Loucy (cell line): ENCODE measurements around the gene LRCH1.

Source experiments
- H2AFZ ChIP-seq: fragments of 200-600 bp; sonication (generic); 2 replicates; pipeline ENCODE4 v1.6.0; 2016; ENCODE audit warnings: antibody characterized with exemption, mild to moderate bottlenecking, low read length, moderate library complexity
- H3F3A ChIP-seq: fragments of 200-600 bp; 2 replicates; pipeline ENCODE4 v1.6.0; 2016; ENCODE audit warnings: antibody characterized with exemption, low read depth, mild to moderate bottlenecking
- H3K27me3 ChIP-seq: fragments of 200-600 bp; sonication (generic); 2 replicates; pipeline ENCODE4 v1.6.1; 2014; ENCODE audit warnings: low read length, mild to moderate bottlenecking; ENCODE audit not compliant: insufficient read depth, poor library complexity, severe bottlenecking
- H3K36me3 ChIP-seq: fragments of 200-600 bp; sonication (generic); 2 replicates; pipeline ENCODE4 v1.6.1; 2016; ENCODE audit warnings: low read length; ENCODE audit not compliant: insufficient read depth
- H3K4me1 ChIP-seq: fragments of 200-600 bp; sonication (generic); 2 replicates; pipeline ENCODE4 v1.5.1; 2014; ENCODE audit warnings: low read length, mild to moderate bottlenecking; ENCODE audit not compliant: insufficient read depth, poor library complexity, severe bottlenecking
- H3K4me2 ChIP-seq: fragments of 200-600 bp; sonication (generic); 2 replicates; pipeline ENCODE4 v1.6.0; 2014; ENCODE audit warnings: antibody characterized with exemption, low read length, low read depth, mild to moderate bottlenecking; ENCODE audit not compliant: poor library complexity, severe bottlenecking
- H3K4me3 ChIP-seq: fragments of 200-600 bp; sonication (generic); 2 replicates; pipeline ENCODE4 v1.5.1; 2014; ENCODE audit warnings: low read length, mild to moderate bottlenecking, mixed read lengths; ENCODE audit not compliant: poor library complexity, severe bottlenecking
- H3K79me2 ChIP-seq: fragments of 200-600 bp; sonication (generic); 2 replicates; pipeline ENCODE4 v1.6.1; 2014; ENCODE audit warnings: low read length; ENCODE audit not compliant: insufficient read depth
- H3K9ac ChIP-seq: fragments of 200-600 bp; sonication (generic); 2 replicates; pipeline ENCODE4 v1.6.0; 2014; ENCODE audit warnings: mild to moderate bottlenecking, low read depth, low read length, moderate library complexity; ENCODE audit not compliant: poor library complexity, severe bottlenecking
- H3K9me2 ChIP-seq: fragments of 200-600 bp; sonication (generic); replicated peaks from 2 replicates; pipeline ENCODE4 v1.6.1; 2016; ENCODE audit warnings: low read depth, low read length, mixed read lengths
- H3K9me3 ChIP-seq: fragments of 200-600 bp; sonication (generic); 2 replicates; pipeline ENCODE4 v1.6.1; 2014; ENCODE audit warnings: mild to moderate bottlenecking, antibody characterized with exemption, low read length, low read depth; ENCODE audit not compliant: insufficient read depth
- H4K20me1 ChIP-seq: fragments of 200-600 bp; sonication (generic); 2 replicates; pipeline ENCODE4 v1.6.0; 2014; ENCODE audit warnings: antibody characterized with exemption, low read length, mild to moderate bottlenecking; ENCODE audit not compliant: insufficient read depth, poor library complexity, severe bottlenecking
- CTCF ChIP-seq: fragments of 200-600 bp; sonication (generic); conservative IDR thresholded peaks from 2 replicates; pipeline ENCODE4 v1.5.1; 2014; ENCODE audit warnings: mild to moderate bottlenecking, antibody characterized with exemption, low read length
- EZH2phosphoT487 ChIP-seq: fragments of 200-600 bp; IDR thresholded peaks from 2 replicates; pipeline ENCODE4 v1.6.1; 2018; ENCODE audit warnings: antibody characterized with exemption, mild to moderate bottlenecking, moderate library complexity, borderline replicate concordance

Gene LRCH1

GRCh38 chr13:46775385-46776107, 222.6 kb downstream of the LRCH1 start:
- H3K4me3 ChIP-seq: no peak overlapping the region
- H3K27me3 ChIP-seq: no peaks in the 10 kb centered on the region
- no peaks in the 10 kb centered on the region; the same call in 1 of the 2 replicates for H3K9me3 ChIP-seq
- H3K36me3 ChIP-seq: peaks cover 41% of the 10 kb centered on the region; the same call in 1 of the 2 replicates
- H3K4me2 ChIP-seq: no peak overlapping the region
- H4K20me1 ChIP-seq: no peaks in the 10 kb centered on the region
- no peak overlapping the region for H2AFZ ChIP-seq
- TF ChIP-seq CTCF: no peak
- no peak for TF ChIP-seq EZH2phosphoT487
- no peaks in the 10 kb centered on the region for H3K4me1 ChIP-seq
- no peak overlapping the region for H3K9ac ChIP-seq
- H3K79me2 ChIP-seq: no peaks in the 10 kb centered on the region
- no peaks in the 10 kb centered on the region for H3K9me2 ChIP-seq
- no peaks in the 10 kb centered on the region for H3F3A ChIP-seq

GRCh38 chr13:46778095-46778494, 225.1 kb downstream of the LRCH1 start:
- Histone ChIP-seq H3K9me2 (no peaks in the 10 kb centered on the region), H2AFZ (no peak overlapping the region), H3K4me1 (peaks cover 8% of the 10 kb centered on the region), H3K27me3 (no peaks in the 10 kb centered on the region), H4K20me1 (no peaks in the 10 kb centered on the region), H3K9me3 (no peaks in the 10 kb centered on the region), H3K4me3 (no peak overlapping the region), H3K9ac (no peak overlapping the region), H3F3A (peaks cover 2% of the 10 kb centered on the region; the same call in 1 of the 2 replicates), H3K4me2 (no peak overlapping the region), H3K79me2 (0 out of 2 replicates have a peak, but pooled peaks cover 3% of the 10 kb centered on the region), H3K36me3 (peaks cover 49% of the 10 kb centered on the region; the same call in 1 of the 2 replicates)
- TF ChIP-seq CTCF (no peak), EZH2phosphoT487 (no peak)

- Histone ChIP-seq H3K27me3 (no peaks in the 10 kb centered on the region), H3K9ac (no peak overlapping the region), H3K4me2 (no peak overlapping the region), H4K20me1 (no peaks in the 10 kb centered on the region), H3K79me2 (0 out of 2 replicates have a peak, but pooled peaks cover 3% of the 10 kb centered on the region), H2AFZ (no peak overlapping the region), H3K9me3 (no peaks in the 10 kb centered on the region), H3K4me1 (peaks cover 13% of the 10 kb centered on the region), H3K36me3 (peaks cover 49% of the 10 kb centered on the region; the same call in 1 of the 2 replicates), H3K9me2 (no peaks in the 10 kb centered on the region), H3F3A (peaks cover 3% of the 10 kb centered on the region; the same call in 1 of the 2 replicates), H3K4me3 (no peak overlapping the region)
- no peak for TF ChIP-seq CTCF
- TF ChIP-seq EZH2phosphoT487: no peak
Observed at GRCh38 chr13:46778890-46779289, 225.9 kb downstream of the LRCH1 start.
